Measurements from ENCODE around the gene CALCOCO2.

Gene CALCOCO2

GRCh38 chr17:48799069-48799723, 31.6 kb upstream of the CALCOCO2 start:
- TF ChIP-seq CTCF (IDR thresholded peaks at IDR 0.05; ENCODE audit: borderline replicate concordance, insufficient read depth, low read depth, low read length): no peak
- no peak overlapping the region for H3K4me3 ChIP-seq (ENCODE audit: low read depth, low read length)

GRCh38 chr17:48800626-48801217, 30.1 kb upstream of the CALCOCO2 start:
- no peak for TF ChIP-seq CTCF (IDR thresholded peaks at IDR 0.05; ENCODE audit: borderline replicate concordance, insufficient read depth, low read depth, low read length)
- no peak overlapping the region for H3K4me3 ChIP-seq (ENCODE audit: low read depth, low read length)

GRCh38 chr17:48804936-48805411, 25.9 kb upstream of the CALCOCO2 start:
- no peak overlapping the region for H3K4me3 ChIP-seq (ENCODE audit: low read depth, low read length)
- peak; percentile 93 for TF ChIP-seq CTCF (IDR thresholded peaks at IDR 0.05; ENCODE audit: borderline replicate concordance, insufficient read depth, low read depth, low read length)

- TF ChIP-seq CTCF (IDR thresholded peaks at IDR 0.05; ENCODE audit: borderline replicate concordance, insufficient read depth, low read depth, low read length): no peak
Measured at GRCh38 chr17:48809182-48809581, 21.7 kb upstream of the CALCOCO2 start.

GRCh38 chr17:48812001-48812400, 18.8 kb upstream of the CALCOCO2 start:
- no peak overlapping the region for H3K4me3 ChIP-seq (ENCODE audit: low read depth, low read length)
- no peak for TF ChIP-seq CTCF (IDR thresholded peaks at IDR 0.05; ENCODE audit: borderline replicate concordance, insufficient read depth, low read depth, low read length)

More at GRCh38 chr17:48809182-48809581, 21.7 kb upstream of the CALCOCO2 start:
- H3K4me3 ChIP-seq (ENCODE audit: low read depth, low read length): no peak overlapping the region

GRCh38 chr17:48814504-48814903, 16.3 kb upstream of the CALCOCO2 start:
- no peak overlapping the region for H3K4me3 ChIP-seq (ENCODE audit: low read depth, low read length)
- peak; percentile 80 for TF ChIP-seq CTCF (IDR thresholded peaks at IDR 0.05; ENCODE audit: borderline replicate concordance, insufficient read depth, low read depth, low read length)

- H3K4me3 ChIP-seq (ENCODE audit: low read depth, low read length): no peak overlapping the region
- TF ChIP-seq CTCF (IDR thresholded peaks at IDR 0.05; ENCODE audit: borderline replicate concordance, insufficient read depth, low read depth, low read length): no peak
Measured at GRCh38 chr17:48815311-48815710, 15.5 kb upstream of the CALCOCO2 start.
